Activated CD4-positive, CD25-positive, alpha-beta regulatory T cell (primary cell): Measurements from ENCODE around the gene XPC.

Source experiments
- DNase-seq, 4 experiments: peaks; one replicate each; lab custom pipeline; 2025; lab: John Stamatoyannopoulos, UW

The XPC gene

DNA sequence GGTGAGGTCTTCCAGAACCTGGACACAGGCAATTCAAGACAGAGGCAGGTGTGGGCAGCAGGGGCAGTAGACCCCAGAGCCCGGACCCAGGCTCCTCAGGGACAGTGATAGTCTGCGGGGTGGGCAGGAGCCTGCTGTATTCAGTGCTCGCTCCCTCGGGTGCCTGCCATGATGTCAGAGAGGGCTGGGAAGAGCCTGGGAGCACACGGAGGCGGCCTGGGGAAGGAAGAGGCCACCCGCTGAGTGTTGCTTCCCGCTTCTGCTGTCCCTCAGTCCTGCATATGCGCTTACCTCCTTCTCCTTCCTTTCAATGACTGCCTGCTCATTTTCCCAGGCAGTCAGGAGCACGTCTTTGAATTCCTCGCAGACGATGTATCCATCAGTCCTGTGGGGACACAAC lies 30.8 kb downstream of the XPC start:
- DNase-seq, result no peak

GRCh38 chr3:14147066-14147435 lies 31.4 kb downstream of the XPC start:
- no peak for DNase-seq

DNA sequence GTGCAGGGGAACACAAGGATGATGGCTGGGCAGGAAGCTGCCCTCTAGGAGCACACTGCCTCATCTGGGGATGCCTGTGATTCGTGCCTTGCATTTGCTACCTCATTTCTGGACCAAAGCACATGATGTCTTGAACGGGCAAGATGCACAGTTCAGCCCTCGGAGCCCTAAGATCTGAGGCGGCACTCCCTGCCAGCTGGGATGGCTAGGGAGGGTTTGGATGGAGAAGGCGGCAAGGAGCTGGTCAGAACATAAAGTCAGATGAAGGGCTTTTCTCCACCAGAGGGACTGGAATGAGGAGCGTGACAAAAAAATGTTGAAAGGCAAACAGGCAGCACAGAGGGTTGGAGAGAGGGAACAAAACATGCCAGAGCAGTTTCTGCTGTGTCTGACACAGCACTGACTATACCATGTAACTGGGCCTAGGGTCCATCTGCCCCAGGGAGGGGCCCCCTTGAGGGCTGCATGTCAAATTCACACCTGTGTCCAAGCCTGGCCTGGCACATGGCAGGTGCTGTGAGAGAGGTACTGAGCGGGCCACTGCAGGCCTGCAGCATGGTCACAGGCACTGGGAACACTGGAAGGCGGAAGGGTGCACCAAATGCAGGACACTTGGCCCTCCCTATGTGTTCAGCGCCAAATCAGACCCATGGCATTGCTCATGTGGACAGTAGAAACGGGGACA lies 31.9 kb downstream of the XPC start:
- no peak for DNase-seq

- no peak for DNase-seq
Observed at GRCh38 chr3:14145670-14146380, 32.6 kb downstream of the XPC start.

- no peak for DNase-seq
Observed at GRCh38 chr3:14145236-14145635, 33.2 kb downstream of the XPC start.

- DNase-seq, result peak in 2 of 4 experiments; percentile 33 to 44
Observed at GRCh38 chr3:14144423-14145075, 33.9 kb downstream of the XPC start.

DNA sequence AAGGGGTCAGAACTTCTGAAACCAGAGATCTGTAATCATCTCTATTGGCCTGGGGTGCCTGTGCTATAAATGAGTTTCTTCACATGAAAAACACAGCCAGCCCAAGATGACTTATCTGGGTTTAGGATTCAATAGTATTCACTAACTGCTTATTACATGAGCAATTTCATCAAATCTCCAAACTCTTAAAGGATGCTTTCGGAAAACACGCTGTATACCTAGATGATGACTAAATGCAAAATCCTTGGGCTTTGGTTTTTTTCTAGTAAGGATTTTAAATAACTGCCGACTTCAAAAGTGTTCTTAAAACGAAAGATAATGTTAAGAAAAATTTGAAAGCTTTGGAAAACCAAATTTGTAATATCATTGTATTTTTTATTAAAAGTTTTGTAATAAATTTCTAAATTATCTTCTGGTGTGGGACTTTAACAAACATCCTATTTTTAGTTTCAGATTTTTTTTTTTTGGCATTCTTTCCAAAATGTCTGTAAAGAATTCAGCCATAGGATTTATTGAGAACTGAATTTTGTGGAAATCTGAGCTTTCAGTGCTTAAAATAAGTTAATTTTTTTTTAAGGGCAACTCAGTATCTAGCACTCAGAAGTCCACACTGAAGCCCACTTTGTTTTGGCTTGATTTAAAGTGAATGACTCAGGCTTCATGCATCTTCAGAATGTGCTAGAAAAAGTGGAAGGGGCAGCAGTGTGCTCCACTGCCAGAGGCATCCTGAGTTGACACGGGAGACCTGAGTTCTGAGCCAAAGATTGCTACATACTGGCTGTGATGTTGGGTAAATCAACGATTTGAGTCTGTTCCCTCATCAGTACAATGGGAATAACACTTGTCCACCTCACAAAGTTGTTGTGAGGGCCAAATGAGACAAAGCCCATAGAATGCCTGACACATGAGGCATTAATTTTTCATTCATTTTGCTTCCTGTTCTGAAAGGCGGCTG lies 34.9 kb downstream of the XPC start:
- DNase-seq, result no peak

DNA sequence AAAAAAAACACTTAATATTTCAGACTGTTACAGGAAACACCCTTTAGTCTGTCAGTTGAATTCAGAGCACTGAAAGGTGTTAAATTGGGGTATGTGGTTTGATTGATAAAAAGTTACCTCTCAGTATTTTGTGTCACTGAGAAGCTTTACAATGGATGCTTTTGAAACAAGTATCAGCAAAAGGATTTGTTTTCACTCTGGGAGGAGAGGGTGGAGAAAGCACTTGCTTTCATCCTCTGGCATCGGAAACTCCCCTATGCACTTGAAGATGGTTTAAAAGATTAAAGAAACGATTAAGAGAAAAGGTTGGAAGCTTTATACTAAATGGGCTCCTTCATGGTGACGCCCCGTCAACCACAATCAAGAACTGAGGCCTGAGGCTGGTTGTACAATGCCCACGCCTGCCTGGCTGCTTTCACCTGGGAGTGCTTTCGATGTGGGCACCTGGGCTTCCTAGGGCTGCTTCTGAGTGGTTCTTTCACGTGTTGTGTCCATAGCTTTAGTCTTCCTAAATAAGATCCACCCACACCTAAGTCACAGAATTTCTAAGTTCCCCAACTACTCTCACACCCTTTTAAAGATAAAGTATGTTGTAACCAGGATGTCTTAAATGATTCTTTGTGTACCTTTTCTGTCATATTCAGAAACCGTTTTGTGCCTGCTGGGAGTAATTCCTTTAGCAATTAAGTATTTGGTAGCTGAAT lies 35.7 kb downstream of the XPC start:
- DNase-seq, result no peak

DNA sequence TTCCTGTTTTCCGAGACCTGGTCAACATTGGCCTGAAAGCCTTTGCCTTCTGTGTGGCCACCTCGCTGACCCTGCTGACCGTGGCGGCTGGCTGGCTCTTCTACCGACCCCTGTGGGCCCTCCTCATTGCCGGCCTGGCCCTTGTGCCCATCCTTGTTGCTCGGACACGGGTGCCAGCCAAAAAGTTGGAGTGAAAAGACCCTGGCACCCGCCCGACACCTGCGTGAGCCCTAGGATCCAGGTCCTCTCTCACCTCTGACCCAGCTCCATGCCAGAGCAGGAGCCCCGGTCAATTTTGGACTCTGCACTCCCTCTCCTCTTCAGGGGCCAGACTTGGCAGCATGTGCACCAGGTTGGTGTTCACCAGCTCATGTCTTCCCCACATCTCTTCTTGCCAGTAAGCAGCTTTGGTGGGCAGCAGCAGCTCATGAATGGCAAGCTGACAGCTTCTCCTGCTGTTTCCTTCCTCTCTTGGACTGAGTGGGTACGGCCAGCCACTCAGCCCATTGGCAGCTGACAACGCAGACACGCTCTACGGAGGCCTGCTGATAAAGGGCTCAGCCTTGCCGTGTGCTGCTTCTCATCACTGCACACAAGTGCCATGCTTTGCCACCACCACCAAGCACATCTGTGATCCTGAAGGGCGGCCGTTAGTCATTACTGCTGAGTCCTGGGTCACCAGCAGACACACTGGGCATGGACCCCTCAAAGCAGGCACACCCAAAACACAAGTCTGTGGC lies 36.6 kb downstream of the XPC start:
- DNase-seq, result no peak

DNA sequence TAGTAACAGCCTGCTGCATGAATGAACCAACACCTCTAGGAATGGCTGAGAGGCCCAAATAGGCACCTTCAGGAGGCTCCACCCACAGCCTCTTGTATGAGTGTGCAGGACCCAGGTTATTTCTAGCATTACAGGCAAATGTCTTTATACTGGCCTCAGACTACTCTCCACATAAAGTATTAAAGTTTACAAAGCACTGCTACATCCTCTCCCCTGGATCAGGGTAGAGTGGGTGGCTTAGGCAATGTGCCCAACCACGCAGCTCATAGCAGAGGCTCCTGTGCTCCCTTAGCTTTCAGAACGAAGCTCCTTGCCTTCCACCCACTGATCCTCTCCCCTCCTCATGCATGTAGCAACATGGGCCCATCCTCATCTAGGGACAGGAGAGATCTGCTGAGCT lies 37.3 kb downstream of the XPC start:
- no peak for DNase-seq

GRCh38 chr3:14140668-14141067 lies 37.7 kb downstream of the XPC start:
- no peak for DNase-seq

GRCh38 chr3:14139771-14140170 lies 38.6 kb downstream of the XPC start:
- DNase-seq, result no peak

GRCh38 chr3:14138878-14139655 lies 39.3 kb downstream of the XPC start:
- DNase-seq, result no peak

GRCh38 chr3:14138109-14138877 lies 40.1 kb downstream of the XPC start:
- no peak for DNase-seq

GRCh38 chr3:14137445-14137844 lies 41.0 kb downstream of the XPC start:
- DNase-seq, result no peak

- DNase-seq, result no peak
Observed at GRCh38 chr3:14137004-14137403, 41.4 kb downstream of the XPC start.

DNA sequence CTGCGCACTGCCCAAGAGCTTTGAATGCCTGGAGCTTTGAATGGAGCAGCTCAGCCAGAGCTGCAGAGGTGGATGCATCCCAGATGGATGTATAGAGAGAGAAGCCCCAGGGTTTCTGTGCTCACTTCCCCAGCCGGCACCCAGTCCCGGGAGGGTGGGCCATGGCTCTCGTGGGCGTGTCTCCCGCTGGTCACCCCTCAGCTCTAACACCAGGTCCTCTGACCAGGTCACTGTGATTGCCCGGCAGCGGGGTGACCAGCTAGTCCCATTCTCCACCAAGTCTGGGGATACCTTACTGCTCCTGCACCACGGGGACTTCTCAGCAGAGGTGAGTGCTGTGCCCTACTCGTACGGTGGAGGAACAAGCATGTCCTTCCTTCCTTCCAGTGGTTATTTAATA lies 42.8 kb downstream of the XPC start:
- no peak for DNase-seq

DNA sequence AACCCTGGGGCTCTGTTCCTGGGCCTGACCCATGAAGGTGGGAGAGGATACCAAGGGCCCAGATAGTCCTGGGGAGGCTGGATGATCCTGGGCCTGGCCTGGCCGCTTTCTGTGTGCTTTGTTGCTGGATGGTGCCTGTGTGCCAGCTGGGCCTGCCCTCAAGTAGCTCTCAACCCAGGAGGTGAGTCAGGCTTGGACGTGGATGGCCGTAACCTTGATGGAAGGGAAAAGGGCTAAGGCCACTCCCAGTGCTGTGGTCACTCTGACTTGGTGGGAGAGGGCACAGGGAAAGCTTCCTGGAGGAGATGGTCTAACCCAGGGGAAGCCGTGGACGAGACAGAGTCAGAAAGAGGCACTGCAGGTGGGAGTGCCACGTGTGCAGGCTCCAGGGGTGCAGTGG lies 44.1 kb downstream of the XPC start:
- DNase-seq, result no peak

DNA sequence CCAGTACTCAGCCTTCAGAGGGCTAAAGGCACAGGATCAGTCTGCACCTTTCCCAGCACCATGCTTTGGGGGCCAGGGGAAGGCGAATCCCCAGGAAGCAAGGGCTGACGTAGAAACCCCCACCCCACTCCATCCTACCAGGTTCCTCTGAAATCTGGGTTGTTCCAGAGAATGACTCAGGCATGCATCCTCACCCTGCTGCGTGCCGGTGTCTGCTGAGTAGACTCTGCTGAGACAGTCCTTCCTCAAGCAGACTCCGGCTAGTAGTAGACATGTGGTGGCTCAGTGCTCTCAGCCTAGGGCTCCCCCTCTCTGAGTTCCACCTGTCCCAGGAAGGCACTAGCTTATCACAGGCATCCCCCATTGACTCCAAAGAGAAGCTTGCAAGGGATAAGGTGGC lies 44.5 kb downstream of the XPC start:
- DNase-seq, result no peak
